EL (cell line): Measurements from ENCODE around the gene MARS1.

Source experiments
- DNase-seq: peaks from one replicate; pipeline ENCODE4 v3.0.0-alpha.2; 2016

MARS1 gene

DNA sequence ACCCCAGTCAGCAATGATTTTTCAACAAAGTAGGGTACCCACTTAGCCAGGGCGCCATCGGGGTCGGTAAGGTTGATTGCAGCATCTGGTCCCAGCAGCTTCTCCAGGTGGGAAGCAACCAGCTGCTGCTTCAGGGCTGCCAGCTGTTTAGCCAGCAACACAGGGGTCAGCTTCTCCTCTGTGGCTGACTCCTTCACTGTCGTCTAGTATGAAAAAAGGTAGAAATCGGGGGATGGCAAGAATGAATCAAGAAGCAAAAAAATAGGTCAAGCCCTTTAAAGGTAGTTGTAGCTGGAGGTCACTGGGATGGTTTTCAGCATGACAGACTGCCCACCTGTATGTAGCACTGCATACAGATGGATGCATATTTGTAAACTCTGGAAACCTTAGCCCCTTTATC lies 46.4 kb downstream of the MARS1 start:
- no peak for DNase-seq

- no peak for DNase-seq
Measured at GRCh38 chr12:57534991-57535543, 47.2 kb downstream of the MARS1 start.

GRCh38 chr12:57535764-57536596 lies 48.1 kb downstream of the MARS1 start:
- no peak for DNase-seq

GRCh38 chr12:57536597-57536942 lies 48.7 kb downstream of the MARS1 start:
- no peak for DNase-seq

GRCh38 chr12:57539134-57539768 lies 51.4 kb downstream of the MARS1 start:
- DNase-seq: no peak

- DNase-seq: no peak
Measured at GRCh38 chr12:57541001-57541400, 53.1 kb downstream of the MARS1 start.

DNA sequence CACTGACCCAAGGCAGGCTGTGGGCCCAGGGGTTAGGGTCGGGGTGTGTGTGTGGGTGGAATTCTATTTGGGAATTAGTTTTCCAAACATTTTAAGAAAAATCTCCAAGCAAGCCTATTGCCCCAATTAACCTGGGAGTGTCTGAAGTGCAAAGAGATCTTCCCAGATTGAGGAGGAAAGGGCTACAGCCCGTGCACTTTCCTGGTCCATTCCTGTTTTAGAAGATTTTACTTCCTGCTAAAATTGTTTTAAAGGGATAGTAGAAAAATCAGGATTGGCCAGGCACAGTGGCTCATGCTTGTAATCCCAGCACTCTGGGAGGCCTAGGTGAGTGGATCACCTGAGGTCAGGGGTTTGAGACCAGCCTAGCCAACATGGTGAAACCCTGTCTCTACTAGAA lies 53.8 kb downstream of the MARS1 start:
- DNase-seq: no peak

DNA sequence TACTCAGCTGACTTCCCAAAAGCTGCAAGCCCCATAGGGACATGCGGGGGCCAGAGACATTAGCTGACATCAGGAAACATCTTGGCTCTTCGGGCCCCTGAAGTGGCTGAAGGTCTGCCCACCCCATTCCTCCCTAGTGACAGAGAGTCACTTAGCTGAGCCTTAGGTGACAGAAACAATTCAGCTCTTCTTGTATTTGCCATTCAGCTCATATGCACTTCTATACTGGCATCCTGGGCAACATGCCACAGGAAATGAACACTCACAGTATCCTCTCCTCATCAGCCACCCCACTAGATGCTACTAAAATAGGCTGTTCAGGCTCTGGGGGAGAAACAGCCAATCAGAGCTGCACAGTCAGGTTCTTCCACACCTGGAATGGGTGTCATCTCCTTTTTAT lies 55.7 kb downstream of the MARS1 start:
- peak; percentile 29 for DNase-seq

DNA sequence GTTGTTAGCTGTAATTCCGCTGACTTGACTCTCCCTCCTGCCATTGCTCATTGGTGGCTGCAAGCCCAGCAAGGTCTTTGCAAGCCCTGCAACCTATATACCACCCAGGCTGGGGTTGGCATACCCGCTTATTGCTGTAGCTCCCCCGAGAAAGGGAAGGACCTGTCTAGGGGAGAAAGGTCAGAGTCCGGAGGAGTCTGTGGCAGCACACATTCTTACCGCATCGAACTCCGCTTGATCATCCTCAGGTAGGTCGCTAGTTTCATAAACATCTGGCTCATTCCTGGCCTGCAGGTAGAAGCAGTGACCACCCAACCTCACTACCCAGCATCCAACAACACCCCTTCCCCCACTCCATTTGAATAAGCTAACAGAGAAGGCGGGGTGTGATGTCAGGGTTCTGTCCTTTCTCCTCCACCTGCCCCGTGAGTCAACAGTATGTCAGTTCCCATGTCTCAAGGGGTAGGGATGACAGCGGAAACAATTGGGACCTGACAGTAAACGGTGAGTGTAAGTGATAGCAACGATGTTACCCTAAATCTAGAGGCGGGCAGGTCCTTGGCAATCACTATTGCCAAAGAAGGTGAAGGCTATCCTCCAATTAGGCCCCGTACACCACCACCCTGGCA lies 58.1 kb downstream of the MARS1 start:
- peak; percentile 24 for DNase-seq

DNA sequence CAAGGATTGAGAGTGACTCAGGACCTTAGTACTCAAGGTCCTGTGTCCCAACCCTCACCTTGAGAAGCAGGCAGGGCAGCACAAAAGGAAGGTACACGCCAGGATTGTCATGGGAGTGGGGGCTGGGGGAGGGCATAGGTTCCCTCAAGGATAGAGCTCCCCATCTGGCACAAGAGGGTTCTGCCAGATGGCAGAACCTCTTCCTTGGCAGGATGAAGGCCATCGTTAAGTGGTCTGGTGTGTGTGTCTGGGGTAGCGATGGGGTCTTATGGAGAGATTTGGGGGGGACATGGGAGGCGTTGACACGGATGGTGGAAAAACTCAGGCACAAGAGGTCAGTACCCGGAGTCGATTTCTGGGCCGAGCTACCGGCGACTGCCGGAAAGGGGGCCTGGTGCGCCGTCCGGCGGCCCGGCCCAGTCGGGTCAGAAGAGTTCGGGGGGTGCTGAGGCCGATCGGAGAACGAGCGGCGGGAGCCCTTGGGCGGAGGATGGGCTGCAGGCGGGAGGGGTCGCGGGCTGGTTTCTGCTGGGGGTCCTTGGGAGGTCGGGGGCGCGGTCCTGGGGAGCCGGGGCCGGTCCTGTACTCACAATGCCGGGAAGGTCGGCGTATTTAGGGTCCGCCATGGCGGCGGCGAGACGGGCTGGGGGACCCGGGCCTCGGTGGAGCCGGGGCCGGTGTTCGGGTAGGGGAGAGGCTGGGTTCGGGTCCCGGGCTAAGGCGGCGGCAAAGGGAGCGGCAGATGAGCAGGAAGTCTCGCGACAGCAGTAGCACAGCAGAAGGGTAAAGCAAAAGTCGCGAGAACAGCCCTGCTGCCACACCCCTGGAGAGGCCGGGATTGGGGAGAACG lies 58.8 kb downstream of the MARS1 start, which contains the start of gene DCTN2:
Gene DCTN2 (minus strand): TSS at position 755 of the 850 bp plus-strand sequence. CDS start 129 bp downstream, at position 626.
- peak; percentile 97 for DNase-seq

- DNase-seq: no peak
Measured at GRCh38 chr12:57547288-57548012, 59.6 kb downstream of the MARS1 start.

DNA sequence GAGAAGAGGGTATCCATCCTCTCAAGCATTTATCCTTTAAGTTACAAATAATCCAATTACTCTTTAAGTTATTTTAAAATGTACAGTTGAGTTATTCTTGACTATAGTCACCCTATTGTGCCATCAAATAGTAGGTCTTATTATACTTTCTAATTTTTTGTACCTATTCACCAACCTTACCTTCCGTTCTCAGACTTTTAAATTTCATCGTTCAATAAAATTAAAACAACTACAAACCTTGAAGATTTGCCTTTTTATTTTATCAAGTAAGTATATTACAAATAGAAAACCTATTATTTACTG lies 60.1 kb downstream of the MARS1 start:
- DNase-seq: no peak

- DNase-seq: no peak
Measured at GRCh38 chr12:57548488-57548887, 60.6 kb downstream of the MARS1 start.

GRCh38 chr12:57549203-57549908 lies 61.5 kb downstream of the MARS1 start:
- DNase-seq: no peak

DNA sequence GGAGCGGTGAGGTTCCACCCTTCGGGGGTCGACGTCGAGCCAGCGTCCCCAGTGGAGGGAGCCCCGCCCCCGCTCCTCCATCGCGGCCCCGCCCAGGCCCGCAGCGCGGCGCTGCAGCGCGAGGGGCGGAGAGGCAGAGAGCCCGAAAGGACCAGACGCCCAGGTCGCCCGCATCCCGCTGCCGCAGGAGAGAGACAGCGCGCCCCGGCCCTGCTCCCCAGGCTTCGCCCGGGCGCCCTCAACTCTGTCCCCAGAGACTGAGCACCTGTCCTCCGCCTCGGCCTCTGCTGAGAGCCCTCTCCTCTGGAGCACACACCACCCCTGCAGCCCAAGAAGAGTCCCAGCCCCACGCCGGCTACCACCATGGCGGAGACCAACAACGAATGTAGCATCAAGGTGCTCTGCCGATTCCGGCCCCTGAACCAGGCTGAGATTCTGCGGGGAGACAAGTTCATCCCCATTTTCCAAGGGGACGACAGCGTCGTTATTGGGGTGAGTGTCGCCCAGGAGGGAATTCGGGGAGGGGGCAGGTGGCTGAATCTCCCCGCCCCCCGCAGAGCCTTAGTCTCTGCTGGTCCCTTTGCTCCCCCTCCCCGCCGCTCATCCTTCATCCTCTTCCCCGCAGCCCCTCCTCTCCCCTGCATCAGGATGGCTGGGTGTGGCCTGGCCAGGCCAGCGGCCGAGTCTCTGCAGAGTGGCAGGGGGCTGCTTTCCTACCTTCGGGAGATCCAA lies 62.2 kb downstream of the MARS1 start, which contains the start of gene KIF5A:
Gene KIF5A (plus strand): TSS at position 136 of the 732 bp plus-strand sequence. CDS start 228 bp downstream, at position 364.
- peak; percentile 39 for DNase-seq

DNA sequence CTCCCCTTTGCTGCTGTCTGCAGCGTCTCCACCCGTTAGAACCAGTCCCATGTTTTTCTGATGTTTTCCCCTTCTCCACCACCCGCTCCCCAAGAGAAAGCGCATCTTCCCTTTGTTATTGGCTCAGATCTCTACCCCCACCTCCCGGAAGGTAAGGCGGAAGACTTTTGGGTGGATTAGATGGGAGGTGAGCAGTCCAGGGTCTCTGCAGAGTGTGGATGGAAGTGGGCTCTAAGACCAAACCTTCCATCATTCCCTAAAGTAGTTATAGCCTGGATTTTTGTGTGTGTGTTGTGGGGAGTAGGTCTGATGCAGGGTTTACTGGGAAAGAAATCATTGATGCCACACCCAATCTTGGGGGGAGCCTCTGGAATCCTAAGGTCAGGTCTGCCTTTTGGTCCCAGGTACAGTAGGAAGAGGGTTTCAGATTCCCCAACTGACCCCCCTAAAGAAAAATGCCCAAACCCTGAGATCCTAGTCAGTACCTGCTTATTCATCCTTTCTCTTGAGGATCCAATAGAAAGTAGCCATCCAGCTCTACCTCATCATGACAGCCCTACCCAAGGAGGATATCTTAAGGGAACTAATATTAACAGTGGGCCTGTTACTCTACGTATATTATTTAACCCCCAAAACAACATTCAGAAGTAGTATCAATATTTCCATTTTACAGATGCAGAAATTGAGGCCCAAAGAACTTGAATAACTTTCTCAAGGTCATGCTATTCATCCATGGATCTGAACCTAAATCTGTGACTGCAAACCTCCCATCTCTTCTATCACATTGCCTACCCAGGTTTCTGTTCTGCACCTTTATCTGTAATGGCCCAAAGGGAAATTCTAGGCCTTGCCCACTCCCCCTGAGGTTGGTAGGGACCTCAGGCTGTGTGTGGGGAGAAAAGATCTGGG lies 63.0 kb downstream of the MARS1 start:
- no peak for DNase-seq

DNA sequence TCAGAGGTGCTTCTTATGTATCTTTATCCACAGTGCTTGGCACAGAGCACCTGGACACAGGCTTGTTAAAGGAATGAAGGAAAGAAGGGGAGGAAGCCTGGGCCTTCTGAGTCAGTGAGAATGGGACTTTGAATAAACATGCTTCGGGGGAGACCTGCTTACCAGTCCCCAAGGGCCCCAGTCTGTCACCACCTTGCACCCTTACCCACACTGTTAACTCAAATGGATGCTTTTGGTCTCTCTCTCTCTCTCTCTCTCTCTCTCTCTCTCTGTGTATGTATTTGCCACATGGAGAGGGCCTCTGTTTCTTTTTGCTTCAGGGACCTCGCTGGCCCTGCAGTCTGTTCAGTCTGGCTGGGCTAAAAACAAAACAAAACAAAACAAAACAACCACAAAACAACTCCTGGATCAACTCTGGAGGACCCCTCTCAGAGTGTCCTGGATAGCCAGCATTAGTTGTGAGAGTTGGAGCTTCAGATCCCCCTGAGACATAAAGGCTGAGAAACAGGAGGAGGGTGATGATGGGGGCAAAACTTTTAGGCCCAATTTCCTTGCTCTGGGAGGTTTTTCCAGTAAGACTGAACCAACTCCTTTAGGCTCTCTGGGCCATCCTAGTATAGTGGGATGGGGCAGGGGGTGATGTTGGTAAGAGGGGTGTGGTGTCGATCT lies 63.9 kb downstream of the MARS1 start:
- no peak for DNase-seq

- DNase-seq: no peak
Measured at GRCh38 chr12:57552306-57552651, 64.4 kb downstream of the MARS1 start.

- DNase-seq: peak; percentile 48
Measured at GRCh38 chr12:57552835-57553313, 65.0 kb downstream of the MARS1 start.
